PFSK-1 (cell line): ENCODE results near the gene TTLL11.

Experiments
- FOXP2 ChIP-seq: optimal IDR thresholded peaks from 2 replicates; pipeline ENCODE3; 2011; ENCODE audit warnings: borderline replicate concordance, control low read depth, inconsistent platforms; ENCODE audit not compliant: insufficient read depth; ENCODE audit errors: extremely low read length, extremely low read depth
- POLR2AphosphoS5 ChIP-seq: IDR thresholded peaks from 2 replicates; pipeline ENCODE4 v1.6.1; 2012; ENCODE audit warnings: low read depth, mild to moderate bottlenecking, control low read depth, low read length, moderate library complexity
- REST ChIP-seq, 2 experiments: IDR thresholded peaks; 2 replicates each; pipeline versions ENCODE4 v1.6.1 to v1.8.0; 2011 to 2012; ENCODE audit warnings: low read depth in 2 of 2, low read length in 2 of 2, control low read depth in 1 of 2, inconsistent platforms in 1 of 2, mild to moderate bottlenecking in 1 of 2, moderate library complexity in 1 of 2; ENCODE audit not compliant: insufficient read depth in 1 of 2
- SIN3A ChIP-seq: IDR thresholded peaks from 2 replicates; pipeline ENCODE4 v1.6.1; 2012; ENCODE audit warnings: mild to moderate bottlenecking, low read length, moderate library complexity, borderline replicate concordance; ENCODE audit not compliant: insufficient read depth
- TAF1 ChIP-seq: IDR thresholded peaks from 2 replicates; pipeline ENCODE4 v1.6.1; 2012; ENCODE audit warnings: low read length, control low read depth, borderline replicate concordance; ENCODE audit not compliant: insufficient read depth

- TF ChIP-seq TAF1 (no peak), POLR2AphosphoS5 (no peak), REST (IDR thresholded peaks at IDR 0.05; ENCODE audit: insufficient read depth in 1 of 2, low read depth in 2 of 2, low read length in 2 of 2) (no peak), SIN3A (no peak), FOXP2 (no peak)
These were observed 241.4 kb downstream of the TTLL11 start for GRCh38 chr9:121851641-121852091.
